ENCODE measurements around the gene MXI1.

Gene MXI1

DNA sequence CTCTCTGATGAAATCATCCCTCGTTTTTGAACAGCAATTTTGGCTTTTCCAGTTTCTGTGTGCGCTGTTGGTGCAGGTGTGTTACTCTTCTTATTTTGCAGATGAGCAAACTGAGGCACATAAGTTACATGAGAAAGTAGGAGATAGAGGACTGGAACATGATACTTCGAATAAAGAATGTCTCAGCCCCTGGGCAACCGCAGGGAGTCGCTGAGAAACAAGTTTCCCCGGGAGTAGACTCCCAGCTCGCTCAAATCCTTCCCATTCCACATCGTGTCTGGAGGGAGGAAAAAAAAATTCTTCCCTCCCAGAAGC lies 18.0 kb downstream of the MXI1 start:
- DNase-seq (ENCODE audit: low read depth) = no peak
- peak overlapping the region; percentile 66 for H3K4me3 ChIP-seq (ENCODE audit: low read depth, low read length)
- in situ Hi-C loops (cut with HindIII; ENCODE audit: low sequenced_read_pairs) = no loop called here
- no peak for TF ChIP-seq CTCF (IDR thresholded peaks at IDR 0.05; ENCODE audit: low read depth, low read length, missing control alignments)

GRCh38 chr10:110225756-110226542 lies 18.5 kb downstream of the MXI1 start:
- H3K4me3 ChIP-seq (ENCODE audit: low read depth, low read length) = peak overlapping the region; percentile 66
- peak; percentile 63 for TF ChIP-seq CTCF (IDR thresholded peaks at IDR 0.05; ENCODE audit: low read depth, low read length, missing control alignments)
- DNase-seq (ENCODE audit: low read depth) = peak; percentile 84
- in situ Hi-C loops (cut with HindIII; ENCODE audit: low sequenced_read_pairs) = no loop called here

GRCh38 chr10:110226543-110226925 lies 19.1 kb downstream of the MXI1 start:
- H3K4me3 ChIP-seq (ENCODE audit: low read depth, low read length) = peak overlapping the region; percentile 66
- in situ Hi-C loops (cut with HindIII; ENCODE audit: low sequenced_read_pairs) = no loop called here
- peak; percentile 80 for DNase-seq (ENCODE audit: low read depth)
- TF ChIP-seq CTCF (IDR thresholded peaks at IDR 0.05; ENCODE audit: low read depth, low read length, missing control alignments) = no peak

GRCh38 chr10:110226926-110227641 lies 19.7 kb downstream of the MXI1 start:
- no peak for TF ChIP-seq CTCF (IDR thresholded peaks at IDR 0.05; ENCODE audit: low read depth, low read length, missing control alignments)
- no peak for DNase-seq (ENCODE audit: low read depth)
- peak overlapping the region; percentile 66 for H3K4me3 ChIP-seq (ENCODE audit: low read depth, low read length)
- in situ Hi-C loops (cut with HindIII; ENCODE audit: low sequenced_read_pairs) = no loop called here

- DNase-seq (ENCODE audit: low read depth) = no peak
- in situ Hi-C loops (cut with HindIII; ENCODE audit: low sequenced_read_pairs) = no loop called here
- no peak for TF ChIP-seq CTCF (IDR thresholded peaks at IDR 0.05; ENCODE audit: low read depth, low read length, missing control alignments)
- no peak overlapping the region for H3K4me3 ChIP-seq (ENCODE audit: low read depth, low read length)
These were observed 20.7 kb downstream of the MXI1 start for GRCh38 chr10:110228066-110228465.

GRCh38 chr10:110229155-110229554 lies 21.8 kb downstream of the MXI1 start:
- DNase-seq (ENCODE audit: low read depth) = no peak
- no peak overlapping the region for H3K4me3 ChIP-seq (ENCODE audit: low read depth, low read length)
- no peak for TF ChIP-seq CTCF (IDR thresholded peaks at IDR 0.05; ENCODE audit: low read depth, low read length, missing control alignments)
- in situ Hi-C loops (cut with HindIII; ENCODE audit: low sequenced_read_pairs) = no loop called here

Measured in astrocyte of the cerebellum (primary cell).